Smooth muscle cell of the brain vasculature (primary cell): ENCODE results near the gene CGNL1.

Experiments used
- DNase-seq: peaks from one replicate; pipeline ENCODE4 v3.0.0-alpha.2; 2012; ENCODE audit warnings: low read depth, low spot score

The CGNL1 gene

DNA sequence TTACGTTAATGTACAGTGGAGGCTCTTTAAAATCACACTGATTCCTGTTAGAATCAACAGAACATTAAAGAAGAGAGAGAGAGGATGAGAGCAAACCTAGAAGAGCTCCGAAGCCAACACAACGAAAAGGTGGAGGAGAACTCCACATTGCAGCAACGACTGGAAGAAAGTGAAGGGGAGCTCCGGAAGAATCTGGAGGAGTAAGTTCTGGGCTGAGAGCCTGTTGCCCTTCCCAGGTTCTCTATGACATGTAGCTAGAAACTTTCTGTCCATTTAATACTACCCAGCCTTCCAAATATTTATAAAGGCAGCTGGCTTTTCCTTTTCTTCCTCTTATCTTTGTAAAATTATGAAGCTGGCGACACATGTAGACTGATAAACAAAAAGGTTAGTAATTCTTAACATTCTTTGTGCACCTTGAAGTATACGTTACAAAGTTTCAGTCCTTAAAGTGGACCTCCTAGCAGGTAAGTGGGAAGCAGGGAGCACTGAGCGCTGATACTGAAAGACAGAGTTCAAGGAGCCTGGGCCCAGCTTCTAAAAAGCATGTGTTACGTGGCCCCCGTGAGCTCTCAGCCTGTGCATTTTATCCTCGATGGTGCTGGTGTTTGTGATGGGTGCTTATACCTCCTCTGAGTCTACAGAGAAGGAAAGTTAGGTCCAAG lies 75.9 kb downstream of the CGNL1 start:
- no peak for DNase-seq

DNA sequence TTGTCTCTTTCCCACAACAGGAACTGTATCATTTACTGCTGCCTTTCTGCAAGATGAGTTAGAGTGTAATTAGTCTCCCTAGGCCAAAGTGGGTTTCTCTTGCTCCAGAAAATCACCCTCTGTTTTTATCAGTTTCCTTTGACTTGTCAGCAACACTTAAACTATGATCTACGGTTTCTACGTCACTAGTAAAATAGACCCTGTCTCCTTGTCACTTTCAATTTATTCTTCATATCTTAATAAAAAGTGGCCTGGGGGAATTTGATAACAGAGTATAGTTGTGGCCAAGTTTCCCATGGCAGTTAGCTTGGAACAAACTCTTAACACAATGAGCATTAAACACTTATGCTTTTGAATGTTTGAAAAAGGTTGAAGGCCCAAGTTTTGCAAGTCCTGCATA lies 79.6 kb downstream of the CGNL1 start:
- no peak for DNase-seq

DNA sequence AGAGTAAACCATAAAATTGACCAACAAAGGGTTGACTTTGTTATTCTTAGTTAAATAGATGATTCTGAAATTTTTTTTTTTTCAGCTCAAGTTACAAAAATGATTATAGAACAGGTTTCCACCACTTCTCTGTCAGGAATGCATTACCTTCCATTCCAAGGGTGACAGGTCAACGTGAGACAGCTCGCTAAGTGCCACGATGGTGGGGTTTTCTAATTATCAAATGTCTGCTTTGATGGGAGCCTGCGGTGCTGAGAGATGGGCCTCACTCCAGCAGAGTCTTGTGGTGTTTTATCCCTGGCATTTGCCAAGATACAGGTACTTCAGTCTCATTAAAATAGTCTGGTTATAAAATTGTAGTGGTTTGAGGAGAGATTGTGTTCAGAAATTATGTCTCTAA lies 80.3 kb downstream of the CGNL1 start:
- no peak for DNase-seq

DNA sequence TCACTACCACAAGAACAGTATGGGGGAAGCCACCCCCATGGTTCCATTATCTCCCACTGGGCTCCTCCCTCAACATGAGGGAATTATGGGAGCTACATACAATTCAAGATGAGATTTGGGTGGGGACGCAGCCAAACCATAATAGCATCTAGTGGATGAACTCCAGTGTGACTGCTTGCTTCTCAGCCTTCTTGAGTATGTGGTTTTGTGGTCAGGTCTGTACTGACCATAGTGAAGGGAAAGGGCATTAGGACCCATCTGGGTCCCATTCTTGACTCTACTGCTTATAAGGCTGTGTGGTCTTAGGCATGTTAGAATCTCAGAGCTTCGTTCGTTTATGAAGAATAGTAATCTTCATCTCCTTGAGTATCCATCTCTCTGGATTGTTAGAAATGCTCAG lies 81.4 kb downstream of the CGNL1 start:
- no peak for DNase-seq

DNA sequence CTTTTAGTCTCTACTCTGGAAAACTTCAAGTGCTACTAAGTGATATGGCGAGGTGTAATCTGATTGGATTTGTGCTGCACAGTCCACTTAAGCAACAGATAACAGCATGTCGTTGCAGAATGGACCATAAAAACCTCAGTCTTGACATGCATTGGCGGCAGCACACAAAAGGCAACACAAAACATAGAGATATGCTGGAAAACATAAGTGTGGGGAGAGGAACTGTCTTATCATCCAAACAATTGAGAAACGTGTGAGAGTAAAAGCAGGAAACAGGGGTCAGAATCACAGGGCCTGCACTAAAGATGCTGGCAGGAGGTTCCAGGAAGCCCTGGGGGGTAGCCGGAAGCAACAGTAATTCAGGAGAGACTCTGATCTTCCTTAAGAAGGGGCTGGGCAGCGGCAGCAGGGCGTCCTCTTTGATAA lies 82.1 kb downstream of the CGNL1 start:
- DNase-seq, result no peak

DNA sequence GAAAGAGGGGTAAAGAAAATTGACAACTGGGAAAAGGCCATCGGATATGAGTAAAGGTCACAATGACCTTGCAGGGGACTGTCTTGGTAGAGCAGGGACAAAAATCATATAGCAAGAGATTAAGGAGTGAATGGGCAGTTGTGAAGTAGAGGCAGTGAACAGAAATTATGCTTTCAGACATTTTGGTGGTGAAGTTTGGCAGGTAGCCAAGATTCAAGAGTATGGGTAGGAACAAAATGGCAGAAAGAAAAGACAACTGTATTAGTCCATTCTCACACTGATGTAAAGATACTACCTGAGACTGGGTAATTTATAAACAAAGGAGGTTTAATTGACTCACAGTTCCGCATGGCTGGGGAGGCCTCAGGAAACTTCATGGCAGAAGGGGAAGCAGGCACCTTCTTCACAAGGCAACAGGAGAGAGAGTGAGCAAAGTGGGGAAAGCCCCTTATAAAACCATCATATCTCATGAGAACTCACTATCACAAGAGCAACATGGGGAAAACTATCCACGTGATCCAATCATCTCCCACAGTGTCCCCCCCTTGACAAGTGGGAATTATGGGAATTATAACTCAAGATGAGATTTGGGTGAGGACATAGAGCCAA lies 84.0 kb downstream of the CGNL1 start:
- no peak for DNase-seq

DNA sequence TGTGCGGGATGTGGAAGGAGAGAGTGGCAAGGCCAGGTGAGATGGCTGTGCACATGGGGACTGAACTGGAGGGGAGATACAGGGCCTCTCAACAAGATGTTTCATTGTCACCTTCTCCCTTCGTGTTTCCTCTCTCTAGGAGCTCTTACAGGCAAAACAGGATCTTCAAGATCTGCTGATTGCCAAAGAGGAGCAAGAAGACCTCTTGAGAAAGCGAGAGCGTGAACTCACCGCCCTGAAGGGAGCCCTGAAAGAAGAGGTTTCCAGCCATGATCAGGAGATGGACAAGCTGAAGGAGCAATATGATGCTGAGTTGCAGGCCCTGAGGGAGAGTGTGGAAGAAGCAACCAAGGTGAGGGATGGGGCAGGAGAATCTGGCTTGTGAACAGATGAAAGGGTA lies 85.2 kb downstream of the CGNL1 start:
- no peak for DNase-seq

DNA sequence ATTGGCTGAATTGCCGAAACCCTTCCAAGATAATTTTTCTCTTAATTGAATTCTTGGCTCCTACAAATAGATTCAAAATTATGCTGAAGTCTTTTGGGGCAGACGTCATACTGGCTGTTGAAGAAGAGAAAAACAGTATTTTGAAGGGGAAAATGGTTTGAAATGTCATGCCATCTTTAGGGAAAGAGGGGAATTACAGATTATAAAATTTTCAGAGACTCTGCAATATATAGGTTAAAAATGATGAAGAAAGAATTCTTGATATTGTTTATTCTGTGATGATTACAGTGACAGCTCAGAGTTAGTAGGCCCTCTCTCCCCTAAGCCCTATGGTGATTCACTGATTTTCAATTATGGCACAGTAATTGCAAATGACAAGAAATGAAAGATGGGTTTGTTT lies 86.1 kb downstream of the CGNL1 start:
- no peak for DNase-seq

DNA sequence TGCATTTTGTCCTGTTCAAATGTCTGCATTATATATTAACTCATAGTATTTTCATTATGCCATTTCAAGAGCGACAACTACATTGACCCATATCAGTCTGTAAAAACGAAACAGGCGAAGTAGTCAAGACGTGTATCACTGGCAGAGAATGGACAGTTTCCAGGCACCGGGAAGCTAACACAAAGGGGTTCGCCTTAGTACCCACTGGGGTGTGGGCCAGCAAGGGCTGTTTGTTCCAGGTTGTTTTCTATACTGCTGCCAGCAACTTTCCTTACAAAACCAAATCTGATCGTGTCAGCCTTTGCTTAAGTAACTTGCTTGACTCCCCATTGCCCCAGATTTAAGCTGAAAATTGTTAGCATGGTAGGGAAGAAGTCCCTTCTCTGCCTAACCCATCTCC lies 87.1 kb downstream of the CGNL1 start:
- DNase-seq, result no peak

DNA sequence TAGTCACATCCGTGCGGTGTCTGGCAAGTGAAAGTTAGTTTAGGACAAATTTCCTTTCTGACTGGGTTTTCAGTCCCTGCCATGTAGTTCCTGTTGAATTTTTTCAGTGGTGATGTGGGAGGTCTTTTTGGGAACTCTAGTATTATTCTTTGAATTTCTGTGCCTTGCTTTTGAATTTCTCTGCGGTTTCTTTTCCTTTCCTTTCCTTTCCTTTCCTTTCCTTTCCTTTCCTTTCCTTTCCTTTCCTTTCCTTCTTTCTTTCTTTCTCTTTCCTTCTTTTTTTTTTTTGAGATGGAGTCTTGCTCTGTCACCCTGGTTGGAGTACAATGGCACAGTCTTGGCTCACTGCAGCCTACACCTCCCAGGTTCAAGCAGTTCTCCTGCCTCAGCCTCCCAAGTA lies 88.2 kb downstream of the CGNL1 start:
- peak; percentile 62 for DNase-seq

DNA sequence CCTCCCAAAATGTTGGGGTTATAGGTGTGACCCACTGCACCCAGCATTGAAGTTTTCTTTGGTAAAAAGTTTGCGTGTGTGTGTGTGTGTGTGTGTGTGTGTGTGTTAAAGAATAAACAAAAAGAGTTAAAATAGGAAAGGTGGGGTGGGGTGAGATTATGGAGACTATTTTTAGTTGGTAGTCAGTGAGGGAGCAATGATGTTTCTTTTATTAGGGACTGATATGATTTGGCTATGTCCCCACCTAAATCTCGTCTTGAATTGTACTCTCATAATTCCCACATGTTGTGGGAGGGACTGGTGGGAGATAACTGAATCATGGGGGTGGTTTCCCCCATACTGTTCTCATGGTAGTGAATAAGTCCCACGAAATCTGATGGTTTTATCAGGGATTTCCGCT lies 92.2 kb downstream of the CGNL1 start:
- DNase-seq, result no peak

DNA sequence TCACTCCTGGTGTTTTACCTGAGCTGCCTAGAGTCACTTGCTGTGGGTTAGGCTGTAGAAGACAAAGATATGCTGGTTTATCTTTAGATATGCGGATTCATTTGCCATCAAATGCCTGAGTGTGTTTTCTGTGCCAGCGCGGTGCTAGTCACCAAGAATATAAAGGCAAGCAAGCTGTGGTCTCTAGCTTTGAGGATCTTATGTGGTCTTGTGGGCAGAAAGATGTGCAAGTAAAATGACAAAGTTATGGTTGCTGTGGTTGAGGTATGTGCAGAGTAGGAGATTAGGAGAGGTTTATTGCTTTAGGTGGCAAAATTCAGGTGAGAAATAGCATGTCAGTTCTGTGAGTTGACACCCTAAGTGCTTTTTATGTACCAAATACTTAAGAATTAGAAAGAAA lies 94.2 kb downstream of the CGNL1 start:
- no peak for DNase-seq

DNA sequence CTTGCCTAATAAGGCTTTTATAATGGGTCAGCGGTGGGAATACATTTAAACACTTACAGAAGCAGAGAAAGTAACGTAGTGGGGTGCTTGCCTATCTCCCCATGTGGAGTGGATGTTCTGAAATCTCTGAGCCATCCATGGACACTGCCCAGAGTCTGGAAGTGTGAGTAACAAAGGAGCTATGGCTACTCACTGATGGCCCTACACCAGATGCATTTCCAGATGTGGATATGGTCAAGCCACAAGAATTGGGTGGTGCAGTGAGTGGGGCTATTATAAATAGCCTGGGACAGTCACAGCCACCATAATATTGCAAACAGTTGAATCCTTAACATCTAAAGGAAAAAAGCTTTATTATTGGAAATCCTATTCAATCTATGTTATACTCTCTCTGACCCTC lies 96.6 kb downstream of the CGNL1 start:
- DNase-seq, result no peak

DNA sequence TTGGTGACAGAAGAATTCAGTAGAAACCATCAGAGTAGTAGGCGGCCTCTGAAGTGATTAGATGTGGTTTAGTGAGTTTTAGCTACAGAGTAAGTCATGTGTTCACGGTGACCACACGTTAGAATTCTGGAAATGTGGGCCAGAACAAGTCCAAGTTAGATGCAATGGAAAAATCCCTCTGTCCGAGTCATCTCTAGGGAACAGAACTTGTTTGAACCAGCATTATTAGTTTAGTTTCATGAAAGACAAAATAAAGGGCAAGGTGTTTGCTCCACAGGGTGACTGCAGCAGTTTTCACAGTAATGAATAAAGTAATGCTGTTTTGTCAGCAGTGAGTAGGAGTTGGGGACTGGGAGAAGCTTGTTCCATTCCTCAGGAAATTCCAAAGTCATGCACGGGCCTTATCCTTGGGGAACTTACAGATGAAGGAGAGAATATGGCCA lies 100.2 kb downstream of the CGNL1 start:
- no peak for DNase-seq

DNA sequence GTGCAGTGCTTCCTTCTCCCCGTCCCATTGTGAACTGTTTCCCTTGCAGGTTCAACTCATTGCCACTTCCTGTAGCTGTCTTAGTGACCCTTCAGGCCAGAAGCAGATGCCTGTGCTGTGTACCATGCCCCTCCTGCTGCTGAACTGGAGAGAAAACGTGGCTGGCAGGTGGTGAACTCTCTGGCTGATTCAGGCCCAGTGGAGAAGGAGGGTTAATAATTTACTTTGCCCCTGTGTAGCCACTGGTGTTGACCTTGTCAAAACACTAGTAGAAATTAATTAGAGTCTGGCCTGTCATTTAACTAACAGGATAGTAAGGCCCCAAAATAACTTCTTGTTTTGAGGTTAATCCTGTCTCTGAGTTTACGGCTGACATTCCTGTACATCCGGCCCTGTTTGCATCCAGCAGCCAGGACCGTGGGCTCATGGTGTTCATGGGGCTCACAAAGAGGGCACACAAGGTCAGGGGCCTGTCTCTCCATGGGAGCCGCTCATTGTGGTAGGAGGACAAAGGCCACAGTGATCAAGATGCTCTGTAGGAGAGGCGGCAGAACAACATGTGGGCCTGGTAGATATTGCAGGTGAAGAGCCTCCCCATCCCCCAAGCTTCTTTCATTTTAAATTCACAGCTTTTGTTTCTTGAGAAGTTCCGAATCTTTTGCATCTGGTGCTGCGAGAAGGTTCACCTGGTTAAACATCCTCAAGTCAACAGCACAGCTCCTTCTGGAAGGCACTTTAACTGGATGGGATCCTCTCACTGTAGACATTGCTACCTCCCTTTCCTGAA lies 101.6 kb downstream of the CGNL1 start:
- no peak for DNase-seq

DNA sequence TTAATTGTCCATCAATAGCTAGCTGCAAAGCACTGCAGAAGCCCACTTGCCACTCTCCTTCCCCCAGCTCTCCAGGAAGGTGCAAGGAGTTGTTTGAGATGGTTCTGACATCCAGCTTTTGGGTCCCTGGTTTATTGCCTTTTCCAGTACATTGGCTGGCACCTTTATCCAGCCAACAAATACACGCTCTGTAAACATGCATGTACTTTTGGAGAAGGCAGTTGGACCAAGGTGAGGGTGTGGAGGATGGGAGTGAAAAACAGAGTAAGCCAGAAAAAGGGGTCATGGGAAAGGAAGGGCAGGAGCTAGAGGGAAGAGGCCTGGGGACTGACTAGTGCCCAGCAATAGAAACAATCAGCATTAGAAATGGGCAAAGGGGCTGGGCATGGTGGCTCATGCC lies 102.7 kb downstream of the CGNL1 start:
- no peak for DNase-seq

DNA sequence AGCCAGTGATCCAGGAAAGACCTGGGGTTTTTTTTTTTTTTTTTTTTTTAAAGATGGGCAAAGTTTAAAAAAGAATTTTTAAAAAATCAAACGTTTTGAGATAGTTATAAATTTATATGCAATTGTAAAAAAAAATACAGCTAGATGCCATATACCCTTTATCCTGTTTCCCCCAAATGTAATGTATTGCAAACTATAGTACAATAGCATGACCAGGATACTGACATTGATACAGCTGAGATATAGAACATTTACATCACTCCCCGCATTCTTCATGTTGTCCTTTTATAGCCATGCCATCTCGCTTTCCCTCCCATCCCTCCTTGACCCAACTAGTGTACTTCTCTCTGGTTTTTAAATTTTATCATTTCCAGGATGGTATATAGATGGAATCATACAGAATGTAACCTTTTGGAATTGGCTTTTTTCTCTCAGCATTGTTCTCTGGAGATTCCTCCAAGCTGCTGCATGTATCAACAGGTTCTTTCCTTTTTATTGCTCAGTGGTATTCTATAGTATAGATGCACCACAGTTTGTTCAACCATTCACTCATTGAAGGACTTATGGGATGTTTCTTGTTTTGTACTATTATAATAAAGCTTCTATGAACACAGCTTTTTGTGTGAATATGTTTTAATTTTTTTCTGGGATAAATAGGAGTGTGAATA lies 104.9 kb downstream of the CGNL1 start:
- DNase-seq, result no peak

DNA sequence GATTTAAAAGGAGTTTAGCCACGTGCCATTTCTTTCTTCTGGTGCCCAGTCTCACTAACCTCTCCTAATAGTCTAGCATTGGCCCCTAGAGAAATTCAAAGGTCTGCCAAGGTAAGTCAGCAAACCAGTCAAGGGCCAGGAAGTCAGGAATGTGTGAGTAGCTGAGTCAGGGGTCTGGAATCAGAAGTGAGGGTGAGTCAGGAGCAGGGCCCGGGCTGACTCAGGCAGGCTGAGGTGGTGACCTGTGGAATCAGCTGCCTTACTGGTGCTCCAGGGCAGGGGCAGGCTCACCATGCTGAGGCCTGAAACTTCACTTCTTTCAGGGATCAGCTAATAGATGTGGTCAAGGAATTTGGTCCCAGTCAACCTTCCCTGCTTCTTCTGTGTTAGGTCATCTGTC lies 109.6 kb downstream of the CGNL1 start:
- no peak for DNase-seq

DNA sequence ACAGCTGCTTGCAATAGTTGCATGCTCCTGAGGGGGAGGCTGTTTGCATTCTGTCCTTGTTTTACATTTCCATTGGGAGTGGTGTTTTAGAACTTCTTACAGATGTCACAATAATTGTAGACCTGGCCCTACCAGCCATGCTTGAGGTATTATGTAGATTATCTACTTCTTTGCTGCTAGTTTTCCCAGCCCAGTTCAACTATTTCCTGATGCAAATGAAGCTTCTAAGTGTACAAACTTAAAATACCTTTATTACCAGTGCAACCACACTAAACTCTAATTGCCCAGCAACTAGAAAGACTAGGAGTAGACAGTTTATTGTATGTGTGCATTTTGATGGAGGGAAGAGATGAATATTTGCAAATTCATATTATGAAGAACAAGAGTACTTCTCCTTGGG lies 110.5 kb downstream of the CGNL1 start:
- no peak for DNase-seq

DNA sequence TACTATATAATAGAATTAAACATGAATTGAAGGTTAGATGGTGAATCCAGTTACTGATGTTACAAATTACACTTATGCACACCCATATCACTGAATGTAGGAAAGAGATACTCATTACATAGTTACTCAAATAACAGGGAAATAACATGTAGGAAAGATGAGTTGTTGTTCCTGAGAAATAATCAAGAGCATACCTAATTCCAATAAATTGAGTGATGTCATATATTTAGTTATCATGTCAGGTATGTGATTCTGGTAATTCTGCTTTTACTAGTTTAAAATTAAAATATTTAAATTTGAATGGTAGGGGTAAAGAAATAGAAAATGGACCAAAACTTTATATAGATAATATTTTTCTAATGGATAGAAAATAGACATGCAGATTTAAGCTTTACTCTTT lies 112.8 kb downstream of the CGNL1 start:
- DNase-seq, result no peak

DNA sequence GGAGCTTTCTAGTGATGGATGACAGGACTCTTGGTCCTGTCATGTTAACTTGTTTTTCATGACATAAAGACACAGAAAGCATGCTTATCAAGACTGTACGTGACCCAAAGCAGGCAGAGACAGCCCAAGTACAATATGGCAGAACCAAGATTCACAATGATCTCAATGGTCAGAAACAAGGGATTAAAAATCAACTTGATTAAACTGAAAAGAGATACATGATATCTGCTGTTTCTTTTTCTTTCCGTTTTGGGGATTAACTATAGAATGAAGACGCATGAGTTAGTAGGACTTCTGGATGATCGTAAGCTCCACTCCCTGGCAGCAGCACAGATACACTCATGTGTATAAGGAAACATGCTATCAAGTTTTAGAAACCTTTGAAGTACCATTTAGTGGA lies 117.0 kb downstream of the CGNL1 start:
- DNase-seq, result no peak

DNA sequence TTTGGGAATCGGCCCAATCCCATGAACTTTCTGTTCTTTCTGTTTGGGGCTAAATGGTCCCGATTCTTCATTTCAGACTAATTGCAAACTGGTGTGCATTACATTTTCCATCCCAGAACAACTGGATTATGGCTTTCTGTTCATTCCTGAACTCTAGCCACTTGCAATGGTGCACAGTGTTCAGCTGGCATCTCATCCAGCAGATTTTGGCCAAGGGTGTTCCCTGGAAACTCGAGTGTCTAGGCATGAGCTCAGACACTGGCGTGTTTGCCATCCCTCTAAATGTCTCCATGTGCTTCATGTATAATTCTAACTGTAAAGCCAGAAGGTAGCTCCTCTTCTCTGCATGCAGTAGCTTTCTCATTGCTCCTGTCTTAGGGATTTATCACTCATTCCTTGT lies 118.3 kb downstream of the CGNL1 start:
- no peak for DNase-seq

DNA sequence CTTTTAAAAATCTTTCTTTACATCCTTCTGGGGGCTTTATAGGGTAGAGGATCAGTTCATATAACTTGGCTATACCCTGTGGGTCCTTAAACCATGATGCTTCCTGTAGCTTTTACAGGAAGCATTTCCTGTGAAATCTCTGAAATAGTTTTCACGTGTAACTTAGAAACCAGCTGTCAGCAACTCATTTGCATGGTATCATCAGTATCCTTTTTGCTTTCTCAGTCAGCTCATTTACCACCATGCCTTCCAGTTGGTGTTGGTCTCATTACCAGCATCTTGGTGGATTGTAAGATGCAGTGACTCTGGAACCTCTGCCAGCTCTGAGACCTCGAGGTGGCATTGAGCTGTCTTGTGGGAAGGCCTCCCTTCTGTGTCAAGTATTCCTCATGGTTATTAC lies 118.7 kb downstream of the CGNL1 start:
- DNase-seq, result no peak
